MCF 10A (cell line): ENCODE results near the gene TANC2. TPM values are rescaled to one million over a fixed set of nuclear protein-coding genes. Genes with fewer than 3 reads are reported as not detected.

Source experiments
- BruUV-seq: library from RNA; stranded (reverse); fragments of 400-500 nt; replicated peaks from 2 replicates; lab custom pipeline; 2021; lab: Mats Ljungman, UMichigan
- CTCF ChIA-PET: fragments of 300-600 bp; sonication (Branson Sonifier 250); formaldehyde crosslinking; extraction: SDS; loops from one replicate; lab custom pipeline; 2021; ENCODE audit warnings: antibody characterized with exemption, inconsistent platforms; lab: Yijun Ruan, JAX
- POLR2A ChIA-PET: fragments of 300-600, 350-650 bp; sonication (Branson Sonifier 250); formaldehyde crosslinking; extraction: SDS; loops from one replicate; lab custom pipeline; 2020; ENCODE audit warnings: antibody characterized with exemption, inconsistent platforms; lab: Yijun Ruan, JAX
- DNase-seq: peaks from one replicate; pipeline ENCODE4 v3.0.0-alpha.2; 2018; ENCODE audit not compliant: unreplicated experiment
- H3K27ac Mint-ChIP-seq: one replicate; pipeline ENCODE4 v1.8.0; 2022; ENCODE audit warnings: mild to moderate bottlenecking, low read depth, mixed read lengths; ENCODE audit not compliant: unreplicated experiment
- H3K27me3 Mint-ChIP-seq: one replicate; pipeline ENCODE4 v1.8.0; 2022; ENCODE audit warnings: mixed read lengths; ENCODE audit not compliant: insufficient read depth, unreplicated experiment
- H3K36me3 Mint-ChIP-seq: one replicate; pipeline ENCODE4 v1.8.0; 2022; ENCODE audit warnings: mild to moderate bottlenecking, moderate library complexity, mixed read lengths; ENCODE audit not compliant: insufficient read depth, unreplicated experiment
- H3K4me1 Mint-ChIP-seq: one replicate; pipeline ENCODE4 v1.8.0; 2022; ENCODE audit warnings: mixed read lengths; ENCODE audit not compliant: insufficient read depth, unreplicated experiment
- H3K4me3 Mint-ChIP-seq: one replicate; pipeline ENCODE4 v1.8.0; 2022; ENCODE audit warnings: mild to moderate bottlenecking, moderate library complexity, mixed read lengths; ENCODE audit not compliant: unreplicated experiment
- H3K9me3 Mint-ChIP-seq: one replicate; pipeline ENCODE4 v1.8.0; 2022; ENCODE audit warnings: mixed read lengths; ENCODE audit not compliant: unreplicated experiment
- CTCF ChIP-seq: fragments of 200-600 bp; IDR thresholded peaks from one replicate; pipeline ENCODE4 v1.8.0; 2022; ENCODE audit warnings: antibody characterized with exemption, mild to moderate bottlenecking; ENCODE audit not compliant: unreplicated experiment
- intact Hi-C: fragments of 100-400 bp; cut with micrococcal nuclease; formaldehyde crosslinking; loops from 2 replicates; pipeline ENCODE4 v1.14.1; 2022
- total RNA-seq: library from RNA; stranded (reverse); gene quantifications from 2 replicates; pipeline ENCODE4 v1.2.3, GENCODE V29; 2022

TANC2 gene
- total RNA-seq, 1 experiment from 2014 or later = 141 TPM

- POLR2A ChIA-PET = interaction anchor here (1.3 to 1.4 kb wide), 2 partner anchors 21 to 90 kb away, joined by 3 read pairs; no protein-coding TSS in a partner anchor
- BruUV-seq = no TSS peak
- peaks cover 22% of the 10 kb centered on the region for H3K4me1 Mint-ChIP-seq
- CTCF ChIA-PET = interaction anchor here (1.1 to 1.2 kb wide), 2 partner anchors 408 to 409 kb away, joined by 3 to 4 read pairs; no protein-coding TSS in a partner anchor
- H3K27me3 Mint-ChIP-seq = no peaks in the 10 kb centered on the region
- DNase-seq = no peak
- intact Hi-C loops = no loop called here
- H3K4me3 Mint-ChIP-seq = no peak overlapping the region
- H3K36me3 Mint-ChIP-seq = peaks cover 4% of the 10 kb centered on the region
- no peaks in the 10 kb centered on the region for H3K9me3 Mint-ChIP-seq
- no peak overlapping the region for H3K27ac Mint-ChIP-seq
- TF ChIP-seq CTCF = no peak
Measured at GRCh38 chr17:62998166-62998565, 32.1 kb downstream of the TANC2 start.

- BruUV-seq = no TSS peak
- Mint-ChIP-seq H3K4me3 (no peak overlapping the region), H3K9me3 (no peaks in the 10 kb centered on the region), H3K36me3 (peaks cover 4% of the 10 kb centered on the region), H3K4me1 (peaks cover 22% of the 10 kb centered on the region), H3K27me3 (no peaks in the 10 kb centered on the region), H3K27ac (no peak overlapping the region)
- TF ChIP-seq CTCF = no peak
- CTCF ChIA-PET = interaction anchor here (0.8 to 1.2 kb wide), 3 partner anchors 159 to 408 kb away, joined by 3 to 4 read pairs (median 4); no protein-coding TSS in a partner anchor
- POLR2A ChIA-PET = interaction anchor here (0.7 to 1.4 kb wide), 3 partner anchors 20 to 90 kb away, joined by 3 read pairs; no protein-coding TSS in a partner anchor
- DNase-seq = no peak
- intact Hi-C loops = no loop called here
Measured at GRCh38 chr17:62998665-62999393, 32.8 kb downstream of the TANC2 start.

GRCh38 chr17:62999736-63000135 lies 33.7 kb downstream of the TANC2 start:
- ChIA-PET POLR2A (interaction anchor here (0.7 to 1.0 kb wide), 3 partner anchors 12 to 36 kb away, joined by 3 to 4 read pairs (median 4); no protein-coding TSS in a partner anchor), CTCF (interaction anchor here (0.6 to 1.4 kb wide), 4 partner anchors 82 to 408 kb away, joined by 3 to 6 read pairs (median 4); no protein-coding TSS in a partner anchor)
- TF ChIP-seq CTCF = no peak
- Mint-ChIP-seq H3K4me3 (no peak overlapping the region), H3K36me3 (peaks cover 4% of the 10 kb centered on the region), H3K9me3 (no peaks in the 10 kb centered on the region), H3K27ac (no peak overlapping the region), H3K4me1 (peaks cover 19% of the 10 kb centered on the region), H3K27me3 (no peaks in the 10 kb centered on the region)
- DNase-seq = no peak
- BruUV-seq = no TSS peak
- intact Hi-C loops = no loop called here

GRCh38 chr17:63001689-63002394 lies 35.8 kb downstream of the TANC2 start:
- Mint-ChIP-seq H3K36me3 (peaks cover 4% of the 10 kb centered on the region), H3K4me3 (no peak overlapping the region), H3K27ac (no peak overlapping the region), H3K27me3 (no peaks in the 10 kb centered on the region), H3K9me3 (no peaks in the 10 kb centered on the region), H3K4me1 (peaks cover 16% of the 10 kb centered on the region)
- ChIA-PET CTCF (interaction anchor here (1.5 kb wide), 1 partner anchor 13 kb away, joined by 3 read pairs; no protein-coding TSS in a partner anchor), POLR2A (interaction anchor here (0.6 kb wide), 1 partner anchor 430 kb away, joined by 3 read pairs; no protein-coding TSS in a partner anchor)
- no peak for TF ChIP-seq CTCF
- BruUV-seq = no TSS peak
- no peak for DNase-seq
- intact Hi-C loops = no loop called here
